Activated CD4-positive, CD25-positive, alpha-beta regulatory T cell treated with anti-CD3 and anti-CD28 coated beads, Interleukin-2, amount 50 U/mL, for 16 hours (primary cell): ENCODE measurements around the gene COPE.

Experiments
- DNase-seq: peaks from one replicate; pipeline ENCODE4 v3.0.0-alpha.2; 2020; ENCODE audit warnings: low read depth, low spot score

COPE gene

DNA sequence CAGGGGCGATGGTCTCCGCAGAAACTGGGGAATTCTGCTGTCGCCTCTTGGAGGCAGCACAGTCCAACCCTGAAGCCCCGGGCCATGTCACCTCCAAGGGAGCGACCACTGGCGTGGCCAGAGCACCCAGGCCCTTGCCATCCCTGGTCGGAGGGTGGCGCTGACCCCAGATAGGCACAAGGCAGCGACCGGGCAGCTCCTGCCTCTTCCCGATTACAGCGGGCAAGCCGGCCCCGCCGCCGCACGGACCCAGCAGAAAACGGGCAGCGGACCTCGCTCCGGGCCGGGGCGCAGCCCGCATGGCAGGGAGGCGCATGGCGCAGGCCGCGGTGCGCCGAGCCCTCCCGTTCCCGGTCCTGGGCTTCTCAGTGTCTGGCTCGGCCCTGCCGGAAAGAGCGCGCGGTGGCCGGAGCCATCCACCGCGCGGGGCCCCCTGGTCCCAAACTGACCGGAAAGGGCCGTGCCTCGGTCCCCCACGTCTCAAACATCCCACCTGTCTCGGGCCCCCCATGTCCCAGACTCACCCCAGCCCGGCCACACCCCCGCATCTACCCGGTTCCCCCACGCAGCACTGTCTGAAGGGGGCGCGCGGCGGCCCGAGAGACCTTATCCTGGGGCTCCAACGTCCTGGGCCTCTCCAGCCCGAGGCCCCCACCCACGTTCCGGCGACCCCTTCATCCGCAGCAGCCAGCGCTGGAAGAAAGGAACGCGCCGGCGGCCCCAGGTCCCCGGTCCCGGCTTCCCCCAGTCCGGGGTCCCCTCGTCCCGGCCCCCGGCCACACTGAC lies 24.0 kb downstream of the COPE start:
- DNase-seq = no peak

DNA sequence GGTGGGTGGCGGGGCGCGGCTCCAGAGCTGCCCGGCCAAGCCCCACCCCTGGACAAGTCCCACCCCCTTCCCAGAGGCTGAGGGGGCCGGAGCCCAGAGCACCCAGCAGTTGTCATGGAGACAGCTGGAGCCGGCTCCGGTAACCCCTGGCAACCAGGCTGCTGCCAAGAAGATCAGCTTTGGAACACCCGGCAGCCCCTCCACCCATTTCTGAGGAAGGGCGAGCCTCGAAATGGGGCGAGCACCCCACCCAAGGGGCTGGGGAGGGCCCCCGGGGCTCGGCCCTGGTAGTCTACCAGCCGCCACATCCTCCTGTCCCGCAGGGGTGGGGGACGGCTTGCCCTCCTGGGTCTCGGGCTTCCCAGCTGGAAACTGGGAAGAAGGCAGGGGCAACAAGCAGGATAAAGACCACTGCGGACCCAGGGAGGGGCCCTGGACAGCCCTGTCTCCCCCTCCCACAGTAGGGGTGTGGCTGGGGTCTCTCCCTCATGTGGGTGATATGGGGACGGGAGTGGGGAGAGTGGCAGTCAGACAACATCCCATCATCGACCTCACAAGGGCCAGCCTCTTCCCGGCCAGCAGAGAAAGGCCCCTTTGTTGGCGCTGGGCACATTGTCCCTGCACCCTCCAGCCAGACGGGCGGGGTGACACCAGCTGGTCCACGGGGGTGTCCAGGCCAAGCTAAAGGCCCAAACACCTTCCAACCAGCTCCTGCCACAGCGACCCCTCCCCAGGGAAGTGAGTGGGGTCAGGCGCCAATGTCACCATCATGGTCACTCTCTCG lies 24.7 kb downstream of the COPE start:
- DNase-seq = no peak

GRCh38 chr19:18893587-18894253 lies 25.5 kb downstream of the COPE start:
- DNase-seq = no peak

DNA sequence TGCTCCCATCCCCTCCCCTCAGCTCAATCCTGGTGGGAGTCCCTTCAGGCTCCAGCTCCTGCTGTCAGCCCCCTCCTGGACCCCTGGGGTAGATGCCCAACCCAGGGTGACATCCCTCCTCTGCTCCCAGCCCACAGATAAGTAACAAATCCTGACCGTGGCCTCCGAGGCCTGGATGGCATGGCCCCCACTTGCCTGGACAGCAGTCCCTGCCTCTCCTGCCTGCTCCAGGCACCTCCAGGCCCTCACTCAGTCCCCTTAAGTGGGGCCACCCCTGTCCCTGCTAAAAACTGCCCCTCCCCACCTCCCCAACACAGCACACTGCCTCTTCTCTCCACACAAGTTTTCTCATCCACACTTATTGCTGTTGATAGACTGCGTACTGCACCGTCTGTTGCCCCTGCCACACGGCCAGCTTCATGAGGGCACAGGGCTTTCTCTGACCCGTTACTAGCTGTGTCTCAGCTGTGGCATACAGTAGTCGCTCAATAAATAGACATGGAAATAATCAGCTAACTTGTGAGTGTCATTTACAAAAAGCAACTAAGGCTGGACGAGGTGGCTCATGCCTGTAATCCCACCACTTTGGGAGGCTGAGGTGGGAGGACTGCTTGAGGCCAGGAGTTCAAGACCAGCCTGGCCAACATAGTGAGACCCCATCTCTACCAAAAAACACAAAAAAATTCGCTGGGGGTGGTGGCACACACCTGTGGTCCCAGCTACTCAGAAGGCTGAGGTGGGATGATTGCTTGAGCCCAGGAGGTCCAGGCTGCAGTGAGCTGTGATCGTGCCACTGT lies 29.0 kb downstream of the COPE start:
- DNase-seq = no peak

DNA sequence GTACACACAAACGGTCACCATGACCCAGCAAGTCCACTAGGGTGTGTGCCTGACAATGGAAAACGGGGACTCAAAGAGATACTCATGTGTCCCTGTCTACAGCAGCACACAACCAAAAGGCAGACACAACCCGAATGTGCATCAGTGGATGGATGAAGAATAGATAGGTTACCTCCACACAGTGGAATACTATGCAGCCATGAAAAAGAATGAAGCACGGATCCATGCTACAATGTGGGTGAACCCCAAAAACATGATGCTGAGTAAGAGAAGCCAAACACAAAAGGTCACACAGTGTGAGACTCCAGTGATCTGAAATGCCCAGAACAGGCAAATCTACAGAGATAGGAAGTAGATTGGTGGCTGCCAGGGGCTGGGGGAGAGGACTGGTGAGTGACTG lies 32.2 kb downstream of the COPE start:
- no peak for DNase-seq

GRCh38 chr19:18883526-18884304 lies 35.5 kb downstream of the COPE start:
- no peak for DNase-seq

GRCh38 chr19:18881491-18881890 lies 37.7 kb downstream of the COPE start:
- DNase-seq = no peak

DNA sequence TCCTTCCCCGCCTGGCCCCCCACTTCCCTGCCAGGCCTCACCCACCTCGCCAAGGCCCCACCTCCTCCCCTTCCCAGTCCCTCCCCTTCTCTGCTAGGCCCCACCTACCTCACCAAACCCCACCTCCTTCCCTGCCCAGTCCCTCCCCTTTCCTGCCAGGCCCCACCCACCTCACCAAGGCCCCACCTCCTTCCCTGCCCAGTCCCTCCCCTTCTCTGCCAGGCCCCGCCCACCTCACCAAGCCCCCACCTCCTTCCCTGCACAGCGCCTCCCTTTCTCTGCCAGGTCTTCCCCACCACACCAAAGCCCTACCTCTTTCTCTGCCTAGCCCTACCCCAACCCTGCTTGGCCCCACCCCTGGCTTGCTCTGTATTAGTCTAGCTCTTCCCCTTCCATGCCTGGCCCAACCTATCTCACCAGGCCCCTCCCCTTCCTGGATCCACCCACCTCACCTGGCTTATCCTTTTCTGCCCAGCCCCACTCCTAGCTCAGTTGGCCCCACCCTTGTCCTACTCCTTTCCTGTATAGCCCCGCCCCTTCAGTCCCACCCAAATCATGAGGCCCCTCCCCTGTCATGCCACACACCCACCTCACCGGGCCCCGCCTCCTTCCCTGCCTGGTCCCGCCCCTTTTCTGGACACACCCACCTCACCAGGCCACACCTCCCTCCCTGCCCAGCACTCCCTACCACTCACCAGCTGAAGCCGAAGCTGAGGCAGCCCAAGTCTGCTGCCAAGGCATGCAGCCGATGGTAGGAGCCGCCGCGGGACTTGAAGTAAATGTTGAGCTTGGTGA lies 39.4 kb downstream of the COPE start:
- no peak for DNase-seq

DNA sequence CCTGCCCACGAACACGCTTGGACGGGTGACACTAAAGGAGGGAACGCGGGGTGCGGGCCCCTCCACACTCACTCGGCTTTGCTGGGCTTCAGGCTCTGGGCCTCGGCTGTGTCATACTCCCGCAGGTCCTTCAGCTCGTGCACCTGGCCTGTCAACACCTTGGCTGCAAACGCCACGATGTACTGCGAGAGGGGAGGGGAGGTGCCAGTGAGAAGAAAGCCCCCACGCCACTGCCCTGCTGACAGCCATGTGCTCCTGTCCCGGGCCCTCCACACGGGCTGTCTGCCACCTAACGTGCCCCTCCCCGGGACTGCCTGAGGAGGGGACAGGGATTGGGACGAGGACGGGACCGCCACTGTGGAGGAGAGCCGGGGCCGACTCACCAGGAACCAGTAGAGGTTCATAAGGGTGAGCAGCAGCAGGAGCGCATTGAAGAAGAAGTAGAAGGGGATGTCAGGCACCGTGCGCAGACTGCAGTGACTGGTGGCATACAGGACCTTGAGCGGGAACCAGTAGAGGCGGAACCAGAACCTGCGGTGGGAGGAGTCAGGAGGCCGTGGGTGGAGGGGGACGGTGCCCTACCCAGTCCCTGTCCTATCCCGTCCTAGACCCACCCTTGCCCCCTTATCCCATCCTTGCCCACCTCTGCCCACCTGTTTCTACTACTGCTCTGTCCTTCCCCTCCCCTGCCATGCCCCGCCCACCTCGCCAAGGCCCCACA lies 40.2 kb downstream of the COPE start:
- no peak for DNase-seq

GRCh38 chr19:18878058-18878797 lies 41.0 kb downstream of the COPE start:
- no peak for DNase-seq

DNA sequence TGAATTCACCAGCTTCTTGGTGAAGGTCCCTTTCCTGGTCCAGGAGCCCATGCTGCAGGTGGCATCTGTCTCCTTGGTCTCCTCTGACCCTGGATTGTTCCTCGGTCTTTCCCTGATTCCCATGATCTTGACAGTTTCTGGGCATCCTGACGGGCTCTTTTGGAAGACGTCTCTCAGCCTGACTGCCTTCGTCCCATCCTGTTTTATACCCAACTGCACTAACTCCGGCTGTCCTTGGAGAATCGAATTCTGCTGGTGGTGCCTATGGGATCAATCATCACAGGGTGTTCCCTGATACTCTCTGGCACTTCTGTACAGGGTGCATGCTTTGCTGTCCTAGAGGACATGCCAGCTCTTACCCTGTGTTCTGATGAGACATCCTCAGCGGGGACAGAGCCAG lies 42.3 kb downstream of the COPE start:
- no peak for DNase-seq

DNA sequence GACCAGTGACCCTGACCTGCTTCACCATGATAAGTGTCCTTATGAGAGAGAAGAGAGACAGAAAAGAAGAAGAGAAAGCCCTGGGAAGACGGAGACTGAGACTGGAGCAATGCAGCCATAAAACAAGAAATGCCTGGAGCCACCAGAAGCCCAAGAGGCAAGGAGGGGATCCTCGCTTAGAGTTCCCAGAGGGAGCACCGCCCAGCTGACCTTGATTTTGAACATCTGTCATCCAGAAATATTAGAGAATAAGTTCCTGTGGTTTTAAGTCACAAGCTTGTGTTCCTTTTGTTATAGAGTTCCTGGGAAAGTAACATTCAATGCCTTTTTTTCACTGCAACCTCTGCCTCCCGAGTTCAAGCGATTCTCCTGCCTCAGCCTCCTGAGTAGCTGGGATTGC lies 43.5 kb downstream of the COPE start:
- DNase-seq = no peak

DNA sequence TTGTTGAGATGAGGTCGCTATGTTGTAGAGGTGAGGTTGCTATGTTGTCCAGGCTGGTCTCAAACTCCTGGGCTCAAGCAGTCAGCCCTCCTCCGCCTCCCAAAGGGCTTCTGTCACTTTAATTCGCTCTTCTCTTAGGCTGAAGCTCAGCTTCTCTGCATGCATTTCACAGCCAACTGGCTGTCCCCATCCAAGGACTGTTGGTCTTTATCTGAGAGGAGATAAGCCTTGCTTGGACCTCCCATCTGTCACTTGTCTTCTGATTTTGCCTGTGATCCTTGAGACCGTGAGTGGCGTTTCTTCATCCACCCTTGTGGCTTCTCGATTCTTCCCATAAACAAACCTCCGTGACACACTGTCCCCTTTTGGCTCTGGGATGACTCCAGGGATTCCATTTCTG lies 47.6 kb downstream of the COPE start:
- no peak for DNase-seq

GRCh38 chr19:18870531-18871172 lies 48.5 kb downstream of the COPE start:
- DNase-seq = no peak

- no peak for DNase-seq
Measured at GRCh38 chr19:18869781-18870530, 49.2 kb downstream of the COPE start.

DNA sequence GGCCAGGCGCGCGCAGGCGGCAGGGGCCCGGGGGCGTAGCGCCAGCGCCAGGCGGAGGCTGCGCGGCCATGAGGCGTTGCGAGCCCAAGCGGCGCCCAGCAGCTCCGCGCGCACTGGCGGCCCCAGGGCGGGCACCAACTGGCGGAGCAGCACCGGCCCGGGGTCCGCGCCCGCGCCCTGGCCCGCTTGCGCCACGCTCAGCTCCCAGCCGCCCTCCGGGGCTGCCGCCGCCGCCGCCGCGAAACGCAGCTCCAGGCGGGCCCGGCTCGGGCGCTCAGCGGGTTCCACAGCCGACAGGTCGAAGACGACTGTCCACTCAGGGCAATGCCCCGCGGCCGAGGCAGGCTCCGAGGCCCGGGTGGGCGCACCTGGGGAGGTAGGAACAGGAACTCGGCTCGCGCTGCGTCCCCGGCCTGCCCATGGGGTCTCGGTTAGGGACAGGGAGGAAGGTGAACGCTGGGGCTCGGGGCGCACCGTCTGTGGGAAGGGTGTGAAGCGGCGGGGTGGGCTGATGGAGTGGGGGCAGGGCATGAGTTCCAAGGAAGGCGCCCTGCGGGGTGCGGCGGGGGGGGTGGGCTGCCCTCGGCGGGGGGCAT lies 50.1 kb downstream of the COPE start:
- no peak for DNase-seq

GRCh38 chr19:18868380-18869022 lies 50.7 kb downstream of the COPE start:
- no peak for DNase-seq
